GM23338 (cell line): ENCODE results near the gene TBCD. TPM values are rescaled to one million over a fixed set of nuclear protein-coding genes. Genes with fewer than 3 reads are reported as not detected.

Source experiments
- ATAC-seq: fragments of 200-7000 bp; cut with Tn5 transposase; 3 replicates; pipeline ENCODE4 v1.9.1; 2020
- DNase-seq: peaks from one replicate; pipeline ENCODE4 v3.0.0-alpha.2; 2015; ENCODE audit warnings: low spot score
- H2AFZ ChIP-seq: fragments of 200-600 bp; sonication (generic); 2 replicates; pipeline ENCODE4 v1.8.0; 2016; ENCODE audit warnings: antibody characterized with exemption, mild to moderate bottlenecking, moderate library complexity
- H3F3A ChIP-seq: fragments of 200-600 bp; sonication (generic); replicated peaks from 2 replicates; pipeline ENCODE4 v1.8.0; 2017; ENCODE audit warnings: antibody characterized with exemption, mixed run types, low read depth
- H3K27ac ChIP-seq: fragments of 200-600 bp; sonication (generic); 2 replicates; pipeline ENCODE4 v1.6.1; 2016; ENCODE audit warnings: low read depth
- H3K27me3 ChIP-seq: fragments of 200-600 bp; sonication (generic); 2 replicates; pipeline ENCODE4 v1.8.0; 2016; ENCODE audit warnings: mild to moderate bottlenecking, mixed run types, moderate library complexity; ENCODE audit not compliant: insufficient read depth
- H3K36me3 ChIP-seq: fragments of 200-600 bp; sonication (generic); 2 replicates; pipeline ENCODE4 v1.8.0; 2016; ENCODE audit warnings: mild to moderate bottlenecking; ENCODE audit not compliant: insufficient read depth
- H3K4me1 ChIP-seq: fragments of 200-600 bp; sonication (generic); 2 replicates; pipeline ENCODE4 v1.8.0; 2016; ENCODE audit warnings: mild to moderate bottlenecking, moderate library complexity; ENCODE audit not compliant: insufficient read depth
- H3K4me2 ChIP-seq: fragments of 200-600 bp; sonication (generic); 2 replicates; pipeline ENCODE4 v1.7.1; 2017; ENCODE audit warnings: mixed run types
- H3K4me3 ChIP-seq: fragments of 200-600 bp; sonication (generic); 2 replicates; pipeline ENCODE4 v1.6.1; 2016; ENCODE audit warnings: mixed run types
- H3K79me2 ChIP-seq: fragments of 200-600 bp; sonication (generic); replicated peaks from 2 replicates; pipeline ENCODE4 v1.8.0; 2017; ENCODE audit warnings: mild to moderate bottlenecking; ENCODE audit not compliant: insufficient read depth
- H3K9me2 ChIP-seq: fragments of 200-600 bp; sonication (generic); 2 replicates; pipeline ENCODE4 v1.8.0; 2017; ENCODE audit not compliant: insufficient read depth
- H4K20me1 ChIP-seq: fragments of 200-600 bp; sonication (generic); replicated peaks from 2 replicates; pipeline ENCODE4 v1.8.0; 2017; ENCODE audit warnings: mild to moderate bottlenecking; ENCODE audit not compliant: insufficient read depth
- H3K27ac Mint-ChIP-seq: 2 replicates; pipeline ENCODE4 v1.8.0; 2020; ENCODE audit warnings: inconsistent platforms, mild to moderate bottlenecking, moderate library complexity, mixed read lengths
- H3K27me3 Mint-ChIP-seq: 3 replicates; pipeline ENCODE4 v1.8.0; 2022; ENCODE audit warnings: low read depth, mild to moderate bottlenecking, moderate library complexity, mixed read lengths, inconsistent platforms; ENCODE audit not compliant: insufficient read depth, poor library complexity
- H3K36me3 Mint-ChIP-seq: 3 replicates; pipeline ENCODE4 v1.8.0; 2021; ENCODE audit warnings: low read depth, mild to moderate bottlenecking, inconsistent platforms, moderate library complexity, mixed read lengths
- H3K4me1 Mint-ChIP-seq: 3 replicates; pipeline ENCODE4 v1.8.0; 2020; ENCODE audit warnings: mild to moderate bottlenecking, inconsistent platforms, mixed read lengths
- H3K4me3 Mint-ChIP-seq: 3 replicates; pipeline ENCODE4 v1.8.0; 2021; ENCODE audit warnings: moderate library complexity, mild to moderate bottlenecking, inconsistent platforms, mixed read lengths
- H3K9me3 Mint-ChIP-seq: 3 replicates; pipeline ENCODE4 v1.8.0; 2020; ENCODE audit warnings: moderate library complexity, mild to moderate bottlenecking, inconsistent platforms, mixed read lengths
- CREB1 ChIP-seq: fragments of 250-450 bp; sonication (Bioruptor Pico); IDR thresholded peaks from 2 replicates; pipeline ENCODE4 v1.5.0; 2020; ENCODE audit warnings: low read depth, mild to moderate bottlenecking, moderate library complexity
- JUNB ChIP-seq: IDR thresholded peaks from one replicate; pipeline ENCODE4 v1.6.1; 2016; ENCODE audit warnings: antibody characterized with exemption; ENCODE audit not compliant: unreplicated experiment
- POLR2AphosphoS5 ChIP-seq: IDR thresholded peaks from 2 replicates; pipeline ENCODE4 v1.6.1; 2016; ENCODE audit warnings: antibody characterized with exemption, low read depth
- ZNF114 ChIP-seq: fragments of 250-450 bp; sonication (Bioruptor Pico); IDR thresholded peaks from 2 replicates; pipeline ENCODE4 v1.5.0; 2020; ENCODE audit warnings: mild to moderate bottlenecking, moderate library complexity
- ZNF331 ChIP-seq: fragments of 250-450 bp; sonication (Bioruptor Pico); IDR thresholded peaks from 2 replicates; pipeline ENCODE4 v1.5.0; 2020; ENCODE audit warnings: low read depth, mild to moderate bottlenecking, moderate library complexity
- polyA plus RNA-seq: library from polyadenylated mRNA; unstranded; fragments of >200 nt; fragmentation: Nextera tagmentation; extraction: Ambion mirVana; gene quantifications from 2 replicates; pipeline ENCODE4 v1.2.1, GENCODE V29; 2016
- total RNA-seq: library from RNA; depleted of rRNA; stranded (reverse); fragments of >200 nt; shearing (Covaris generic); gene quantifications from 2 replicates; pipeline ENCODE4 v1.2.3, GENCODE V29; 2014
- TF ChIP-seq, protein P1 (sequence below): fragments of 250-450 bp; sonication (Bioruptor Pico); IDR thresholded peaks from 2 replicates; pipeline ENCODE4 v1.5.0; 2020; ENCODE audit warnings: mild to moderate bottlenecking, moderate library complexity

TBCD gene
- total and polyA plus RNA-seq, 2 experiments from 2014 or later: 75.0 to 116 TPM

GRCh38 chr17:82931699-82932517 lies 180.0 kb downstream of the TBCD start:
- Histone ChIP-seq H3K4me2 (no peak overlapping the region), H4K20me1 (no peaks in the 10 kb centered on the region; the same call in 1 of the 2 replicates), H3K36me3 (peaks cover 4% of the 10 kb centered on the region; the same call in 1 of the 2 replicates), H3K79me2 (no peaks in the 10 kb centered on the region; the same call in 1 of the 2 replicates), H3K9me2 (no peaks in the 10 kb centered on the region), H3K4me1 (no peaks in the 10 kb centered on the region), H3F3A (no peaks in the 10 kb centered on the region), H3K27ac (0 out of 2 replicates have a peak overlapping the region, but pooled peaks have one; percentile 50), H3K27me3 (no peaks in the 10 kb centered on the region), H2AFZ (no peak overlapping the region), H3K4me3 (no peak overlapping the region)
- no peak overlapping the region for H3K27ac Mint-ChIP-seq
- no peak overlapping the region for H3K4me3 Mint-ChIP-seq
- TF ChIP-seq JUNB (no peak), CREB1 (CRISPR knock-in tag) (no peak), POLR2AphosphoS5 (no peak)
- H3K27me3 Mint-ChIP-seq: peaks cover 3% of the 10 kb centered on the region
- DNase-seq (no peak), ATAC-seq (no peak)
- H3K36me3 Mint-ChIP-seq: peaks cover 70% of the 10 kb centered on the region
- no peaks in the 10 kb centered on the region; the same call in 2 of the 3 replicates for H3K4me1 Mint-ChIP-seq
- H3K9me3 Mint-ChIP-seq: no peaks in the 10 kb centered on the region

GRCh38 chr17:82932518-82933310 lies 180.8 kb downstream of the TBCD start:
- Histone ChIP-seq H3K9me2 (no peaks in the 10 kb centered on the region), H3K27me3 (no peaks in the 10 kb centered on the region), H3K79me2 (no peaks in the 10 kb centered on the region; the same call in 1 of the 2 replicates), H2AFZ (no peak overlapping the region), H3K4me2 (no peak overlapping the region), H3K4me3 (no peak overlapping the region), H3K36me3 (peaks cover 4% of the 10 kb centered on the region; the same call in 1 of the 2 replicates), H3K4me1 (no peaks in the 10 kb centered on the region), H3F3A (no peaks in the 10 kb centered on the region), H4K20me1 (no peaks in the 10 kb centered on the region; the same call in 1 of the 2 replicates), H3K27ac (no peak overlapping the region)
- ATAC-seq (no peak), DNase-seq (no peak)
- no peak overlapping the region for H3K4me3 Mint-ChIP-seq
- no peak overlapping the region for H3K27ac Mint-ChIP-seq
- peaks cover 3% of the 10 kb centered on the region for H3K27me3 Mint-ChIP-seq
- H3K9me3 Mint-ChIP-seq: no peaks in the 10 kb centered on the region
- peaks cover 67% of the 10 kb centered on the region for H3K36me3 Mint-ChIP-seq
- no peaks in the 10 kb centered on the region; the same call in 2 of the 3 replicates for H3K4me1 Mint-ChIP-seq
- no peak for TF ChIP-seq ZNF331 (CRISPR knock-in tag)
- TF ChIP-seq ZNF114: no peak
- TF ChIP-seq, protein P1, sequence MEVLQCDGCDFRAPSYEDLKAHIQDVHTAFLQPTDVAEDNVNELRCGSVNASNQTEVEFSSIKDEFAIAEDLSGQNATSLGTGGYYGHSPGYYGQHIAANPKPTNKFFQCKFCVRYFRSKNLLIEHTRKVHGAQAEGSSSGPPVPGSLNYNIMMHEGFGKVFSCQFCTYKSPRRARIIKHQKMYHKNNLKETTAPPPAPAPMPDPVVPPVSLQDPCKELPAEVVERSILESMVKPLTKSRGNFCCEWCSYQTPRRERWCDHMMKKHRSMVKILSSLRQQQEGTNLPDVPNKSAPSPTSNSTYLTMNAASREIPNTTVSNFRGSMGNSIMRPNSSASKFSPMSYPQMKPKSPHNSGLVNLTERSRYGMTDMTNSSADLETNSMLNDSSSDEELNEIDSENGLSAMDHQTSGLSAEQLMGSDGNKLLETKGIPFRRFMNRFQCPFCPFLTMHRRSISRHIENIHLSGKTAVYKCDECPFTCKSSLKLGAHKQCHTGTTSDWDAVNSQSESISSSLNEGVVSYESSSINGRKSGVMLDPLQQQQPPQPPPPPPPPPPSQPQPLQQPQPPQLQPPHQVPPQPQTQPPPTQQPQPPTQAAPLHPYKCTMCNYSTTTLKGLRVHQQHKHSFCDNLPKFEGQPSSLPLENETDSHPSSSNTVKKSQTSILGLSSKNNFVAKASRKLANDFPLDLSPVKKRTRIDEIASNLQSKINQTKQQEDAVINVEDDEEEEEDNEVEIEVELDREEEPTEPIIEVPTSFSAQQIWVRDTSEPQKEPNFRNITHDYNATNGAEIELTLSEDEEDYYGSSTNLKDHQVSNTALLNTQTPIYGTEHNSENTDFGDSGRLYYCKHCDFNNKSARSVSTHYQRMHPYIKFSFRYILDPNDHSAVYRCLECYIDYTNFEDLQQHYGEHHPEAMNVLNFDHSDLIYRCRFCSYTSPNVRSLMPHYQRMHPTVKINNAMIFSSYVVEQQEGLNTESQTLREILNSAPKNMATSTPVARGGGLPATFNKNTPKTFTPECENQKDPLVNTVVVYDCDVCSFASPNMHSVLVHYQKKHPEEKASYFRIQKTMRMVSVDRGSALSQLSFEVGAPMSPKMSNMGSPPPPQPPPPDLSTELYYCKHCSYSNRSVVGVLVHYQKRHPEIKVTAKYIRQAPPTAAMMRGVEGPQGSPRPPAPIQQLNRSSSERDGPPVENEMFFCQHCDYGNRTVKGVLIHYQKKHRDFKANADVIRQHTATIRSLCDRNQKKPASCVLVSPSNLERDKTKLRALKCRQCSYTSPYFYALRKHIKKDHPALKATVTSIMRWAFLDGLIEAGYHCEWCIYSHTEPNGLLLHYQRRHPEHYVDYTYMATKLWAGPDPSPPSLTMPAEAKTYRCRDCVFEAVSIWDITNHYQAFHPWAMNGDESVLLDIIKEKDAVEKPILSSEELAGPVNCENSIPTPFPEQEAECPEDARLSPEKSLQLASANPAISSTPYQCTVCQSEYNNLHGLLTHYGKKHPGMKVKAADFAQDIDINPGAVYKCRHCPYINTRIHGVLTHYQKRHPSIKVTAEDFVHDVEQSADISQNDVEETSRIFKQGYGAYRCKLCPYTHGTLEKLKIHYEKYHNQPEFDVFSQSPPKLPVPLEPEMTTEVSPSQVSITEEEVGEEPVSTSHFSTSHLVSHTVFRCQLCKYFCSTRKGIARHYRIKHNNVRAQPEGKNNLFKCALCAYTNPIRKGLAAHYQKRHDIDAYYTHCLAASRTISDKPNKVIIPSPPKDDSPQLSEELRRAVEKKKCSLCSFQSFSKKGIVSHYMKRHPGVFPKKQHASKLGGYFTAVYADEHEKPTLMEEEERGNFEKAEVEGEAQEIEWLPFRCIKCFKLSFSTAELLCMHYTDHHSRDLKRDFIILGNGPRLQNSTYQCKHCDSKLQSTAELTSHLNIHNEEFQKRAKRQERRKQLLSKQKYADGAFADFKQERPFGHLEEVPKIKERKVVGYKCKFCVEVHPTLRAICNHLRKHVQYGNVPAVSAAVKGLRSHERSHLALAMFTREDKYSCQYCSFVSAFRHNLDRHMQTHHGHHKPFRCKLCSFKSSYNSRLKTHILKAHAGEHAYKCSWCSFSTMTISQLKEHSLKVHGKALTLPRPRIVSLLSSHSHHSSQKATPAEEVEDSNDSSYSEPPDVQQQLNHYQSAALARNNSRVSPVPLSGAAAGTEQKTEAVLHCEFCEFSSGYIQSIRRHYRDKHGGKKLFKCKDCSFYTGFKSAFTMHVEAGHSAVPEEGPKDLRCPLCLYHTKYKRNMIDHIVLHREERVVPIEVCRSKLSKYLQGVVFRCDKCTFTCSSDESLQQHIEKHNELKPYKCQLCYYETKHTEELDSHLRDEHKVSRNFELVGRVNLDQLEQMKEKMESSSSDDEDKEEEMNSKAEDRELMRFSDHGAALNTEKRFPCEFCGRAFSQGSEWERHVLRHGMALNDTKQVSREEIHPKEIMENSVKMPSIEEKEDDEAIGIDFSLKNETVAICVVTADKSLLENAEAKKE: no peak
